Measurements from ENCODE around the gene ADAM10.

DNA sequence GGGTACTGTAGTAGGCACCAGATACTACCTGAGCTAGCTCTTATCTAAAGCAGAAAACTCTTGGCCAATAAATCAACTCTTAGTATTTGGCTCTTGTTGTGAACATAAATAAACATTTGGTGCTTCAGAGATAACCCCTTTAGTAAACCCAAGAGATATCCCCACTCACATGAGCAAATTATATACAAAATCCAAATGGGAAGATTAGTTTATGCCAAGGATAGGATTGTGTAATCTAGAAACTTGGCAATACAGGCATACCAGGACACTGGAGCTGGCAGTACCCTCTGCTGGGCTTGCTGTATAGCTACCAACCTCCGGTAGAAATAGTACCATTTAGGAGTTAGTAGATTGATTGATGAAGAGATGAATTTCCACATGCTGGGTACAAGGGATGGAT, 190.7 kb downstream of the ADAM10 start:
- TF ChIP-seq, protein P1, sequence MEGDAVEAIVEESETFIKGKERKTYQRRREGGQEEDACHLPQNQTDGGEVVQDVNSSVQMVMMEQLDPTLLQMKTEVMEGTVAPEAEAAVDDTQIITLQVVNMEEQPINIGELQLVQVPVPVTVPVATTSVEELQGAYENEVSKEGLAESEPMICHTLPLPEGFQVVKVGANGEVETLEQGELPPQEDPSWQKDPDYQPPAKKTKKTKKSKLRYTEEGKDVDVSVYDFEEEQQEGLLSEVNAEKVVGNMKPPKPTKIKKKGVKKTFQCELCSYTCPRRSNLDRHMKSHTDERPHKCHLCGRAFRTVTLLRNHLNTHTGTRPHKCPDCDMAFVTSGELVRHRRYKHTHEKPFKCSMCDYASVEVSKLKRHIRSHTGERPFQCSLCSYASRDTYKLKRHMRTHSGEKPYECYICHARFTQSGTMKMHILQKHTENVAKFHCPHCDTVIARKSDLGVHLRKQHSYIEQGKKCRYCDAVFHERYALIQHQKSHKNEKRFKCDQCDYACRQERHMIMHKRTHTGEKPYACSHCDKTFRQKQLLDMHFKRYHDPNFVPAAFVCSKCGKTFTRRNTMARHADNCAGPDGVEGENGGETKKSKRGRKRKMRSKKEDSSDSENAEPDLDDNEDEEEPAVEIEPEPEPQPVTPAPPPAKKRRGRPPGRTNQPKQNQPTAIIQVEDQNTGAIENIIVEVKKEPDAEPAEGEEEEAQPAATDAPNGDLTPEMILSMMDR (IDR thresholded peaks at IDR 0.05): no peak
- TF ChIP-seq POLR2A (IDR thresholded peaks at IDR 0.05): no peak

Data from Peyer's patch (tissue), 4 donors.